Measurements from ENCODE around the gene KRT83.
A peak's percentile ranks its signal among the peaks of the same experiment; 100 is the strongest.
"Not testable (repeated sequence)": the region's sequence is repeated elsewhere in the genome, so short reads cannot be mapped to it uniquely, and the experiment has no call there.

KRT83 gene

GRCh38 chr12:52321418-52321817, 220 bp upstream of the KRT83 start:
- DNase-seq (ENCODE audit: low read depth in 1 of 2, low spot score in 1 of 2): no peak
- in situ Hi-C loops (cut with HindIII; ENCODE audit: low pct_unique_long_range_greater_than_20kb, low sequenced_read_pairs): no loop called here
- TF ChIP-seq JUND (IDR thresholded peaks at IDR 0.05; ENCODE audit: low read depth): no peak

- in situ Hi-C loops (cut with HindIII; ENCODE audit: low pct_unique_long_range_greater_than_20kb, low sequenced_read_pairs): no loop called here
- TF ChIP-seq JUND (IDR thresholded peaks at IDR 0.05; ENCODE audit: low read depth): no peak
- peak; percentile 80 to 90 for DNase-seq (ENCODE audit: low read depth in 1 of 2, low spot score in 1 of 2)
Measured at GRCh38 chr12:52319097-52319496, 2.1 kb downstream of the KRT83 start.

GRCh38 chr12:52318241-52318990, 2.8 kb downstream of the KRT83 start:
- in situ Hi-C loops (cut with HindIII; ENCODE audit: low pct_unique_long_range_greater_than_20kb, low sequenced_read_pairs): no loop called here
- no peak for TF ChIP-seq JUND (IDR thresholded peaks at IDR 0.05; ENCODE audit: low read depth)
- DNase-seq (ENCODE audit: low read depth in 1 of 2, low spot score in 1 of 2): no peak

- no peak for DNase-seq (ENCODE audit: low read depth in 1 of 2, low spot score in 1 of 2)
- in situ Hi-C loops (cut with HindIII; ENCODE audit: low pct_unique_long_range_greater_than_20kb, low sequenced_read_pairs): no loop called here
- TF ChIP-seq JUND (IDR thresholded peaks at IDR 0.05; ENCODE audit: low read depth): no peak
Measured at GRCh38 chr12:52317468-52318052, 3.6 kb downstream of the KRT83 start.

GRCh38 chr12:52316701-52317100, 4.5 kb downstream of the KRT83 start:
- DNase-seq (ENCODE audit: low read depth in 1 of 2, low spot score in 1 of 2): no peak
- TF ChIP-seq JUND (IDR thresholded peaks at IDR 0.05; ENCODE audit: low read depth): no peak
- in situ Hi-C loops (cut with HindIII; ENCODE audit: low pct_unique_long_range_greater_than_20kb, low sequenced_read_pairs): no loop called here

GRCh38 chr12:52316290-52316689, 4.9 kb downstream of the KRT83 start:
- in situ Hi-C loops (cut with HindIII; ENCODE audit: low pct_unique_long_range_greater_than_20kb, low sequenced_read_pairs): no loop called here
- TF ChIP-seq JUND (IDR thresholded peaks at IDR 0.05; ENCODE audit: low read depth): no peak
- DNase-seq (ENCODE audit: low read depth in 1 of 2, low spot score in 1 of 2): no peak

GRCh38 chr12:52315721-52316120, 5.5 kb downstream of the KRT83 start:
- in situ Hi-C loops (cut with HindIII; ENCODE audit: low pct_unique_long_range_greater_than_20kb, low sequenced_read_pairs): not testable (repeated sequence)
- DNase-seq (ENCODE audit: low read depth in 1 of 2, low spot score in 1 of 2): peak in 1 of 2 experiments; percentile 27

GRCh38 chr12:52314511-52314910, 6.7 kb downstream of the KRT83 start:
- no peak for TF ChIP-seq JUND (IDR thresholded peaks at IDR 0.05; ENCODE audit: low read depth)
- no peak for DNase-seq (ENCODE audit: low read depth in 1 of 2, low spot score in 1 of 2)
- in situ Hi-C loops (cut with HindIII; ENCODE audit: low pct_unique_long_range_greater_than_20kb, low sequenced_read_pairs): no loop called here

- TF ChIP-seq JUND (IDR thresholded peaks at IDR 0.05; ENCODE audit: low read depth): no peak
- in situ Hi-C loops (cut with HindIII; ENCODE audit: low pct_unique_long_range_greater_than_20kb, low sequenced_read_pairs): no loop called here
- peak; percentile 40 to 61 for DNase-seq (ENCODE audit: low read depth in 1 of 2, low spot score in 1 of 2)
Measured at GRCh38 chr12:52313926-52314325, 7.3 kb downstream of the KRT83 start.

- DNase-seq (ENCODE audit: low read depth in 1 of 2, low spot score in 1 of 2): no peak
- no peak for TF ChIP-seq JUND (IDR thresholded peaks at IDR 0.05; ENCODE audit: low read depth)
- in situ Hi-C loops (cut with HindIII; ENCODE audit: low pct_unique_long_range_greater_than_20kb, low sequenced_read_pairs): no loop called here
Measured at GRCh38 chr12:52313461-52313860, 7.7 kb downstream of the KRT83 start.

- DNase-seq (ENCODE audit: low read depth in 1 of 2, low spot score in 1 of 2): no peak
- in situ Hi-C loops (cut with HindIII; ENCODE audit: low pct_unique_long_range_greater_than_20kb, low sequenced_read_pairs): no loop called here
- no peak for TF ChIP-seq JUND (IDR thresholded peaks at IDR 0.05; ENCODE audit: low read depth)
Measured at GRCh38 chr12:52312086-52312485, 9.1 kb downstream of the KRT83 start.

- DNase-seq (ENCODE audit: low read depth in 1 of 2, low spot score in 1 of 2): no peak
- in situ Hi-C loops (cut with HindIII; ENCODE audit: low pct_unique_long_range_greater_than_20kb, low sequenced_read_pairs): no loop called here
Measured at GRCh38 chr12:52311285-52311648, 9.9 kb downstream of the KRT83 start.

GRCh38 chr12:52310622-52311284, 10.4 kb downstream of the KRT83 start:
- DNase-seq (ENCODE audit: low read depth in 1 of 2, low spot score in 1 of 2): no peak
- in situ Hi-C loops (cut with HindIII; ENCODE audit: low pct_unique_long_range_greater_than_20kb, low sequenced_read_pairs): no loop called here
- TF ChIP-seq JUND (IDR thresholded peaks at IDR 0.05; ENCODE audit: low read depth): no peak

More at GRCh38 chr12:52311285-52311648, 9.9 kb downstream of the KRT83 start:
- TF ChIP-seq JUND (IDR thresholded peaks at IDR 0.05; ENCODE audit: low read depth): no peak

Data from T47D (cell line).